Fibroblast of pulmonary artery (primary cell): ENCODE data around the gene LHPP.
A peak's percentile ranks its signal among the peaks of the same experiment; 100 is the strongest.

Experiments used
- DNase-seq: peaks from one replicate; pipeline ENCODE4 v3.0.0-alpha.2; 2010; ENCODE audit warnings: low read depth
- H3K4me3 ChIP-seq: replicated peaks from 2 replicates; pipeline ENCODE4 v1.5.1; 2011; ENCODE audit warnings: low read depth, mild to moderate bottlenecking, control low read depth, low read length, moderate library complexity
- TF ChIP-seq, protein P1 (sequence below): IDR thresholded peaks from 2 replicates; pipeline ENCODE4 v1.5.1; 2011; ENCODE audit warnings: mild to moderate bottlenecking, control low read depth, low read length, inconsistent platforms; ENCODE audit errors: missing control alignments

LHPP gene

DNA sequence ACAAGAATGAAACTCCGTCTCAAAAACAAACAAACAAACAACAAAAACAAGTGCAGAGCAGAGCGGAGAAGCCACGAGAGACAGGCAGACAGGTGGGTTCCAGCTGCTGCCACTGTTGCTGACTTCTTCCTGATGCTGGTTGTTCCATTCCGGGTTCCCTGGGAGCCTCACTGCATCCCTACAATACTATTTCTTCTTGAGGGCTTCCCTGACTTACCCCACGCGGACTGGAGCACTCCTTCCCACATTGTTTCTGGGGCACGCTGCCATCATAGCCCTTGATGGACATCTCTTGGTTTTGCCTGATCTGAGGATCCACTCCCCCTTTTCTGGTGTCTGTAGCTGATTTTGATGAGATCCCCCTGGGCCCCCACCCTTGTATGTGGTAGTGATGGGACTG is 6.2 kb upstream of the LHPP start:
- no peak for DNase-seq
- TF ChIP-seq, protein P1, sequence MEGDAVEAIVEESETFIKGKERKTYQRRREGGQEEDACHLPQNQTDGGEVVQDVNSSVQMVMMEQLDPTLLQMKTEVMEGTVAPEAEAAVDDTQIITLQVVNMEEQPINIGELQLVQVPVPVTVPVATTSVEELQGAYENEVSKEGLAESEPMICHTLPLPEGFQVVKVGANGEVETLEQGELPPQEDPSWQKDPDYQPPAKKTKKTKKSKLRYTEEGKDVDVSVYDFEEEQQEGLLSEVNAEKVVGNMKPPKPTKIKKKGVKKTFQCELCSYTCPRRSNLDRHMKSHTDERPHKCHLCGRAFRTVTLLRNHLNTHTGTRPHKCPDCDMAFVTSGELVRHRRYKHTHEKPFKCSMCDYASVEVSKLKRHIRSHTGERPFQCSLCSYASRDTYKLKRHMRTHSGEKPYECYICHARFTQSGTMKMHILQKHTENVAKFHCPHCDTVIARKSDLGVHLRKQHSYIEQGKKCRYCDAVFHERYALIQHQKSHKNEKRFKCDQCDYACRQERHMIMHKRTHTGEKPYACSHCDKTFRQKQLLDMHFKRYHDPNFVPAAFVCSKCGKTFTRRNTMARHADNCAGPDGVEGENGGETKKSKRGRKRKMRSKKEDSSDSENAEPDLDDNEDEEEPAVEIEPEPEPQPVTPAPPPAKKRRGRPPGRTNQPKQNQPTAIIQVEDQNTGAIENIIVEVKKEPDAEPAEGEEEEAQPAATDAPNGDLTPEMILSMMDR = no peak
- no peak overlapping the region for H3K4me3 ChIP-seq

DNA sequence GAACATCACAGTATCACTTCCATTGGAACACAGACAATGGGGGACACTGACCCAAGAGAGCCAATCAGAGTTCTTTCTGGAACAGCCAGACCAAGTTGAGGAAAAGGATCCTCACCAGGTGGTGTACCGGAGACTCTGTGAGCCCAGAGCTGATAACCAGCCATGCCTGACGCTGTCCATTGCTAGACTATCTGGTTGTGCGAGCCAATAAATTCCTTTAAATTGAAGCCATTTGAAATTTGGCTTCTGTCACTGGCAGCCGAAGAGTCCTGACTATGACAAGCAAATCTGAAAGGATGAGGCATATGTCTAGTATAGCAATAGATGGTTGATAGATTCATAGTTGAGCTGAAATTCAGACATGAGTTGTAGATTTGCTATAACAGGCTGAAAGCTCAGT is 3.1 kb upstream of the LHPP start:
- TF ChIP-seq, protein P1 = no peak
- no peak overlapping the region for H3K4me3 ChIP-seq
- DNase-seq = no peak

DNA sequence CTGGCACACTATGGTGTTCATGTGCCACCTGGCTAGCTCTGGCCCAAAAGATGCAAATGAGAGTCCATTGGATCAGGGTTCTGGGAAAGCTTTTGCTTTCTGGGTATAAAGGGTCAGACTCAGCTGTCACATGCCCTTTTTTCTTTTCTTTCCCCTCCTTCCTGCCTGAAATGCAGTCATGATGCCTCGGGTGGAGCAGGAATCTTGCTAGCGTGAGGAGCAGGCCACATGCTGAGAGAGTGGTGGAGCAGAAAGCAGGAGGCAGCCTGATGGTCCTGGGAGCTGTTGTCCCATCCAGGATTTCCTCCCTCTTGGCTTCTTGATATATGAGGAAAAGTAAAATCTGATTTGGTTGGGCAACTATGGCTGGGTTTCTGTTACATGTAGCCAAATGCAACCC is 2.7 kb upstream of the LHPP start:
- H3K4me3 ChIP-seq = no peak overlapping the region
- DNase-seq = no peak
- TF ChIP-seq, protein P1 = no peak

DNA sequence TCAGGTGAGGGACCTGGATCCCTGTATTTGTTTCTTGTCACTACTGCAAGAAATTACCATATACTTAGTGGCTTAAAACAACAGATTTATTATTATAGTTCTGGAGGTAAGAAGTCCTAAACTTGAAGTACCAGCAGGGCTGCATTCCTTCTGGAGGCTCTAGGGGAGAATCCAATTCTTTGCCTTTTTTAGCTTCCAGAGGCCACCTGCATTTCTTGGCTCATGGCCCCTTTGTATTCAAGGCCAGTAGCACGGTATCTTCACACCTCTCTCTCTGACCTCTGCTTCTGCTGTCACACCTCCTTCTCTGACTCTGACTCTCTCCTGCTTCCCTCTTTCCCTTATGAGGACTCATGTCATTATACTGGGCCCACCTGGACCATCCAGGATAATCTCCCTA is 2.2 kb upstream of the LHPP start:
- TF ChIP-seq, protein P1 = no peak
- H3K4me3 ChIP-seq = no peak overlapping the region
- no peak for DNase-seq

DNA sequence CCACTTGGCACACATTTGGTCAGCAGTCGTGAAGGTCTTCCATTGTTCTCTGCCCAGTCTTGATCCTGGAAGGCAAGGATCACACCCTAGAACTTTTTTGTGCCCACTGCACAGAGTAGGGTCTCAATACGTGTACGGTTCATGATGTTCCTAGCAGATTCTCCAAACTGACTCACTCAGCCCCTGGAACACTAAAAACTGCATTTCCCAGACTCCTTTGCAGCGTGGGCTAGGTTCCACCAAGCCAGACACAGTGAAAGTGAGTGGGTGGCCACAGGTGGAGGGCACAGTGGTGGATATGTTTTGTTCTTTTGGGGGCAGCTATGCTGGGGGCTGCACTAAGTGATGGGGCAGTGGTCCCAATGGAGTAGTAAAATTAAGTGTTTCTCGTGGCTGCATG is 1.5 kb upstream of the LHPP start:
- H3K4me3 ChIP-seq = no peak overlapping the region
- no peak for DNase-seq
- TF ChIP-seq, protein P1 = no peak

DNA sequence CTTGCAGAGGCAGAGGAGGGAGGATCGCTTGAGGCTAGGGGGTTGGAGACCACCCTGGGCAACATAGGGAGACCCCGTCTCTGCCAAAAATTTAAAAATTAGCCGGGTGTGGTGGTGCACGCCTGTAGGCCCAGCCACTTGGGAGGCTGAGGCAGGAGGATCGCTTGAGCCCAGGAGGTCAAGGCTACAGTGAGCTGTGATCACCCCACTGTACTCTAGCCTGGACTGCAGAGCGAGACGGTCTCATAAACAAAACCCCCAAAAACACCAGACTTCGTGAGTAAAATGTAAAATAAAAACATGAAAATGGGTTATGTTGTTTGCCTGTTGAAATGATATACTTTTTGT is 699 bp downstream of the LHPP start:
- TF ChIP-seq, protein P1 = no peak
- peak overlapping the region; percentile 71 for H3K4me3 ChIP-seq

DNA sequence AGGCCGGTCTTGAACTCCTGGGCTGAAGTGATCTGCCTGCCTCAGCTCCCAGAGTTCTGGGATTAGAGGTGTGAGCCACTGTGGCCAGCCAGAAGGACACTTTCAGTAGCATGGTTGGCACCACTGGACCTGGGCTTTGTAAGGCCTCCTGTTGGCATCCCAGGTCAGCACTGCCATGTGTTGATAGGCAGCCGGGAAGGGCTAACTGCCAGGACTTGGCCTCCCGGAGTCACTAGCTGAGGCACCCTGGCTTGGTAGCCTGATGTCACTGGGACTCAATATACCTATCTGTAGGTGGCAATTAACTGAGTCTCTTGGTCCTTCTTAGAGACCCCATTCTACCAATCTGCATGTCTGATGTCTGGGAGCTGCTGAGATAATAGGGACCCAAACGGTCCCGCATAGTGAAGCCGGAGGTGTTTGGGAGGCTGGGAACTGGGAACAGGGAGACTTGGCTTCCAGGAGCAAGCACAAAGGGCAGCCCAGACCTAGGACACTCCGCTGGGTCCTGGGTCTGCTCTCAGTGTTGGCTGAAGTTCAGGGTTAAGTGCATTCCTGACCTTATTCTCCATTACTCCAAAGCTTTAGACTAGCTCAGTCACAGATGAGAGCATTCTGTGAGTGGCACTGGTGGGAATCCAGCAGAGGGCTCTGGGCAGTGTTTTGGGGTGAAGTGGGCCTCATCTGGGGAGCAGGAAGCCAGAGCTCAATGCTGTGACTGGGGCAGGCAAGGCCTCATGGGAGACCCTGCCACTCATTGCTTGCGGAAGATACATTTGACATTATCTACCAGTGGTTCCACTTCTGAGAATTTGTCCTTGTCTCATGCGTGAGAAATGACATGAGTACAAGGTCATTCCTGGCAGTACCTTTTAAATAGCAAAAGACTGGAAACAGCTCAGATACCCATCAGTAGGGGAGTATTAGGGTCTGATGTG is 2.7 kb downstream of the LHPP start:
- H3K4me3 ChIP-seq = no peak overlapping the region
- no peak for DNase-seq
- TF ChIP-seq, protein P1 = no peak

More for the DNA sequence above, 699 bp downstream of the LHPP start:
- no peak for DNase-seq
